Lung microvascular endothelial cell (primary cell): ENCODE data around the gene ECT2L. TPM values are rescaled to one million over a fixed set of nuclear protein-coding genes. Genes with fewer than 3 reads are reported as not detected.
A peak's percentile ranks its signal among the peaks of the same experiment; 100 is the strongest.

Experiments used
- DNase-seq, 2 donors: peaks; one replicate each; pipeline versions ENCODE4 v3.0.0 to v3.0.0-alpha.2; 2010; ENCODE audit warnings: low read depth in 2 of 2
- total RNA-seq: library from RNA; depleted of rRNA; stranded (reverse); fragments of >200 nt; gene quantifications from 2 replicates; pipeline ENCODE4 v1.2.1, GENCODE V29; 2014

Gene ECT2L, protein sequence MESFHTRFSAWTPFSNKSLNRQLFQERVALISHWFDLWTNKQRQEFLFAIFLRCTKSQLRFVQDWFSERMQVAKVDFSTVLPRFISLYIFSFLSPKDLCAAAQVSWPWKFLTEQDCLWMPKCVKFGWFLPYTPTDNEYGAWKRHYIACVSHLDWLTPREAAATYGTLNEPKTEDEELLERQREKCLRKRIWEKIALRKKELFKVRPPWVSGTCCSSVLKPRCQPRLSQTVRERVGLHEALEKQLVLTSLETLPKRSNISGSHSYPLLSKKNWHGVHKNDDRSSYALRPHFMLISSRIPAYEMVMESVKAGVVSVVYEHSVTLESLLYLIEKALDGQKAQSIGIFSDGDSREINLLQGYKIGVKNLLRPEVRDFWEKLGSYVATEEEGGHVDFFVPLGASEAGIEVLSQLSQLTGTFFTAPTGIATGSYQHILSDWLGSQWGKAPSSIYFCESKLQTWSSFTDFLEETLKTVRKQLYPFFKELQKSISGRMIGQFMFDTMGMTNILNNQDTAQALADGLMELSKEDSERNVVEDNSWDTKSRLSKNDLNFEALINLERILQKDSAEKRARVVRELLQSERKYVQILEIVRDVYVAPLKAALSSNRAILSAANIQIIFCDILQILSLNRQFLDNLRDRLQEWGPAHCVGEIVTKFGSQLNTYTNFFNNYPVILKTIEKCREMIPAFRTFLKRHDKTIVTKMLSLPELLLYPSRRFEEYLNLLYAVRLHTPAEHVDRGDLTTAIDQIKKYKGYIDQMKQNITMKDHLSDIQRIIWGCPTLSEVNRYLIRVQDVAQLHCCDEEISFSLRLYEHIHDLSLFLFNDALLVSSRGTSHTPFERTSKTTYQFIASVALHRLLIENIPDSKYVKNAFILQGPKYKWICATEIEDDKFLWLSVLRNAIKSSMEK
- total RNA-seq: under 0.01 TPM in 1 of 2 replicates, not detected in the other

DNA sequence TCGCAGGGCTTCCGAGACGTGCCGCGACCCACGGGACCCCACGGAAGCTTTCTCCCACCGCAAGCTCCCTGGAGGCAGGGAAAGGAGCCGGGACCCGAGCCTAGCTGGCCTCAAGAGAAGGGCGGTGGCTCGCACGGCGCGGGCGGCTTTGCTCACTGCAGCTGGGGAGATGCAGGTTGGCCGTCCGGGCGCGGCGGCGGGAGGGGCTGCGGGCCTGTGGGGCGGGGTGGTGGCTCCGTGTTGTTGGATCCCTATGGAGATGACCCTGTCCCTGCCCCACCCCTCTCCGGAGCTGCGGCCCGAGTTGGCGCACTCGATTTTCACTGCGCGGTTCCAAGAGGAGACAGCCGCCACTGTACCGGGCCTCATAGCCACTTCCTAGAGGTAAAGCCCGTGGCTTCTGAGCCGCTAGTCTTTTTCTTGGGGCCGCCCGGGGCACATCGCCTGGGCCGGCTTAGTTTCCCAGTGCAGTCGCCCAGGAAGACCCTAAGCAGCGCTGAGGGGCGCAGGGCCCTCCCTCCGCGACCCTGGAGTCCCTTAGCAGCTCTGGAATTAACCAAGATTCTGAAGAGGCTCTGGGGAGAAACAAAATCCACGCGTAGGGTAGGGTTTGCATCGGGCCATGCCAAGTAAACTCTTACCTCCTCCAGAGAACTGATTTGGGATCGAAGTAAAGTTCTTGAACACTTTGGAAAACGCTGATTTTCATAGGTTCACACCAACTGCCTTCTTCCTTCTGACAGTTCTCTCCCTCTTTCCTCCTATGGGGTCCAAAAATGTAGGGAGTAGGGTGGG is at the start of gene ECT2L:
ECT2L (plus strand) TSS at position 279 of the 795 bp plus-strand sequence. CDS start 17,188 bp downstream, outside the sequence.
- DNase-seq: peak; percentile 52 to 70

DNA sequence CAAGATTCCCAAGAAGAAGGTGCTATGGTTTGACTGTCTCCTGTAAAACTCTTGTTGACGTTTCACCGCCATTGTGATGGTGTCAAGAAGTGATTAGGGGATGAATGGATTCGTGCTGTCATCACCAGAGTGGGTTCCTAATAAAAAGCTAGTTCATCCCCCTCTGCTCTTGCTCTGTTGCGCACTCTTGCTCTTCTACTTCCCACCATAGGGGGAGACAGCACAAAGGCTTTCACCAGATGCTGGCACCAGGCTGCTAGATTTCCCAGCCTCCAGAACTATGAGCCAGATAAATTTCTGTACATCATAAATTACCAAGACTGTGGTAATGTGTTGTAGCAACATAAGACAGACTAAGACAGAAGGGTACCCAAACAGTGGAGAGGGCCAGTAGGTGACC is 43.9 kb upstream of the ECT2L start:
- no peak for DNase-seq

DNA sequence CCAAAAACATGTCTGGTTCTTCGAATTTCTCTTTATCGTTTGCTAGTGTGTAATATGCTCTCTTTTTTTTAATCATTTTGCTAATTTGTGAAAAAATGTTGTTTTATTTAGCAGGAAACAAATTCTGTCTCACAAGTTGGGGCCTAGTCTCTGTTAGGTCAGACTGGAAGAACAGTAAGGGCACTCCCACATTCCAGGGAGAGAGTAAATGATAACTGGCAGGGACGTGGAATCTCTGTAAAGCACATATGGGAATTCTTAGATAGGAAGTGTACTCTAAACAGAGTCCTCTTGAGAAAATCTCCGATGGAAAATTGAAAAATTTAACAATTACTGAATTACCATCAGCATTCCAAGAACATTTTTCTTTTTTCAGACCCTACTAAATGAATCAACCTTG is 38.8 kb upstream of the ECT2L start:
- no peak for DNase-seq

DNA sequence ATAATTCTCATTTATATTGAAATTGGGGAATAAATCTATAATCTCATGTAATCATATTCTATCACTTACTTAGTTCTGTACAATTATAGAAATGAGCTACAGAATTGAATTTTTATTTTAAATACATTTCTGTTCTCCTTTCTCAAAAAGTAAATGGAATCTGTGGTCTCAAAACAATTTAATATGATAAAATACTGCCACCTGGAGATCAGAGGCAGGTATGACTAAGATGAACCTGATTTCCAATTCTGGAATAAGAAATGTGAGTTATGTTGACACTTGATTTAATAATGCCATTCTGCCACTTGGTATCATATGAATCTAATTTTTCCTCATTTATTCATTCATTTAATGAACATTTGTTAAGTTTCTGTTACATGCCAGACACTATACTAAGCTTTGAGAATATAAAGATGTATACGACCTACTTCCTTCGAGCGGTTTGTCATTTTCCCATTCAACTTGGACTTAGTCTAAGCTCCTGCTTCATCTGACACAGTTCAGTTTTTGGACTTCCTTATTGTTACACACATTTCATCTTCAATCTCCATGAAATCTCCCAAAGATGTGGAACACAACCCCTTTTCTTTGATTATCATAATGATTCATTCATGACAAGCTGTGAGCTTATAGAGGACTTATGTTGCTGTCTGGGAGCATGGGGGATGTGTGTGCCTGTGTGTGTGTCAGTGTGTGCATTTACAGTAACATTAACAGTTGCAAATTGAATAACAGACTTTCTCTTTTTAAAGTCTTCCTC is 29.8 kb upstream of the ECT2L start:
- DNase-seq: peak; percentile 62 to 71

DNA sequence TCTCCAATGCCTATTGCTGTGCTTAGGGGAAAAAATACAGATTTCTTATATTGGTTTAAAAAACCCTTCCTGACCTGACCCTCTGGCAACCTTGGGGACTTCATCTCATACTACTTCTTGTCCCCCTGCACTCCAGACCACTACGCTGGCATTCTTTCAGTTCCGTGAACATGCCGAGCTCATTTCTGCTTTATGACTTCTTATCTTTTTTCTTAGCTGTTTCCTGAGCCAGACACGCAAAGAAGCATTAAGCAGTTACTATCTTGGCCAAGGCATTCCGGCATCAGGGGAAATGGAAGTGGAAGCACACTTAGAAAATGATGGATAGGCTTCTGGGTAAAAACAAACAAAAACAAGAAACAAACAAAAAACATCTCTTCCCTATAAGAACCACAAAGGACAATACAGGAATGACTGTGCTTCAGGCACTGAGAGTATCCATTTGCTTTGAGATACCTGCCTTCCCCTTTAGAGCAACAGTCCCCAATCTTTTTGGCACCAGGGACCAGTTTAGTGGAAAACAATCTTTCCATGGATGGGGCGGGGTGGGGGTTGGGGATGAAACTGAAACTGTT is 26.7 kb upstream of the ECT2L start:
- peak in 1 of 2 donors; percentile 72 for DNase-seq

DNA sequence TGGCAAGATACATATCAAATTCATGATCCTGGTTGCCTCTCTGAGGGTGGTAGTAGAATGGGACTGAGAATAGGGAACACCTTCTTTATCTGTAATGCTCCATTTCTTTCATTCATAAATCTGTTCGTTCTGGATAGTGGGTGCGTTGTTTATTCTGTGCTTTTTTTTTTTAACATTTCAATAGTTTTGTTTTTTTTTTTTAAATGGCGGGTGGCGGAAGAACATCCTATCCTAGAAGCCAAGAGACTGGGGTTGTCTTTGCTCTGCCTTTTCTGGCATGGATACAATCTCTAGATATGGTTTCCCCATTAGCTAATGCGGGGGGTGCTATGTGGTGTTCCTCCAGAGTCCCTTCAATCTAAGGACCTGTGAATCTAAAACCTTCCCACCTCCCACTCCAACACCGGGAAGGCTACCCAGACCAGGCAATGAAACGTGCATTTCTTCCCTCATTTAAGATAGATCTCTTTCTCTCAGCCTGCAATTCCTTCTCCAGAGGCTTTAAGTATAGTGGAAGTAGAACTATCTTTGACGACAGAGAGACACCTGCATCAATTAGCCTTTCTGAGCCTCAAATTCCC is 23.2 kb upstream of the ECT2L start:
- no peak for DNase-seq

DNA sequence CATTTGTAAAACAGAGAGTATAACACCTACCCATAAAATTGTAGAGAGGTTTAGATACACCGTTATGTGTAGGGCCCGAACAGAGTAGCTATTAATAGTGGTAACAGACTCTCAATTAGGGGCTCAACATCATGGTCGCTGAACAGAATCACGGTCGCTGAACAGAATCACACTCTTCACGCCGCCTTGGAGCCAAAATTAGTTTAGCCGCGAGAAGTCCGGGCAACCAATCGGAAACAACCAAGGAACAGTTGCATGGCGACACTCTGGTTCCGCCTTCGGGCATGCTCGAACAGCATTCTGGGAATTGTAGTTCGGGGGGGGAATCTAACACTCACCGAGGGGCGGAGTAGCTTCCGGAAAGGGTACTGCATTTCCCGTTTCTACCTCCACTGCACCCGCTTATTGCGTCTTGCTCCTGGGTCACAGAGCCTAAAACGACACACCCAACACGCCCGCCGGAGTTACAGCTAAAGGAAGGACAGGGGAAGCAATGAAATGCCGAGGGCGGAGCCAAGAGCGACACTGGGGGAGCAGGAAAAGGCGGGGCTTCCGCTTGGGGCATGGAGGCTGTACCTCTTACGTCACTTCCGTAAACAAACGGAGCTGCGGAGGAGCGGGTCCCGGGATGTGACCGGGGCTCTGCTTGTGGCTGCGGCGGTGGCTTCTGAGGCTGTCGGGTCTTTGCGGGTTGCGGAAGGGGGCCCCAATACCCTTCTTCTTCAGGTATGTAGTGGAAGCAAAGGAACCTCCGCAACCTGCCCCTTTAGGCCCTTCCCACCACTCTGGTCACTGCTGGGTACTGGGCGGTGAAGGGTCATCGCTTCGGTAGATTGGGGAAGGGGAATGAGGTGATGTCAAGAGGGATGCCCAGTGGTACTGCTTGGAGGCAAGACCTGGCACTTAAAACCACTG is 22.5 kb upstream of the ECT2L start, which contains the start of gene CCDC28A:
CCDC28A (plus strand) TSS at position 593 of the 915 bp plus-strand sequence. CDS start 2,352 bp downstream, outside the sequence.
- DNase-seq: peak; percentile 96

DNA sequence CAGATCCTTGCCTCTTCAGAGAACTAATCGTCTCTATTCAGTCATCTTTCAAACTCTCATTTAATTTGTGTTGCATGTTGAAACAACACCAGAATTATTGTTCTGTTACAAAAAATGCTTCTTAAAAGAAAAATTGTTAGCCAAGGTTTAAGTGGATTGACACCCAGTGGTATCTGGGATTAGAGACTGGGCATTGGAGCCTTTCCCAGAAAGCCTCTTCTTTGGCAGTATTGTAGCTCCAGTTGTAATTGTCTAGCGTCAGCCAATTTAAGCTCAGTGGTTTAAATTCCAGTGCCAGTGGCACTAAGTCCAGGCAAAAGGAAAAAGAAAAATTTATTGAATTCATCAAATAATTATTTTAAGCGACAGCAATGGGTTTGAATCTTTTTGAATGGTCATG is 21.5 kb upstream of the ECT2L start:
- DNase-seq: peak in 1 of 2 donors; percentile 30

DNA sequence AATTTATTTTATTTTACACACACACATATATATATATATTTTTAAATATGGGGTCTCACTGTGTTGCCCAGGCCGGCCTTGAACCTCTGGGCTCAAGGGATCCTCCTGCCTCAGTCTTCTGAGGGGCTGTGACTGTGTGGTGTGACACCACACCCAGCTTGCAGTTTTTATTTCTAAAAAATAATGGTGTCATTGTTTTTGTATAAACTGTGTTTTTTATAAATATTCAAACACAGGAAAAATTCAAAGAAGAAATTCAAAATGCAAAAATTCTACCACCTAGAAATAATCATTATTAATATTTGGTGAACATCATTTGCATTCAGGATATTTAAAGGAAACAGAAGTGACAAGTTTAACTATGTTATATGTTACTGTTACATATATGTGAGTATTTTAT is 19.2 kb upstream of the ECT2L start:
- no peak for DNase-seq

DNA sequence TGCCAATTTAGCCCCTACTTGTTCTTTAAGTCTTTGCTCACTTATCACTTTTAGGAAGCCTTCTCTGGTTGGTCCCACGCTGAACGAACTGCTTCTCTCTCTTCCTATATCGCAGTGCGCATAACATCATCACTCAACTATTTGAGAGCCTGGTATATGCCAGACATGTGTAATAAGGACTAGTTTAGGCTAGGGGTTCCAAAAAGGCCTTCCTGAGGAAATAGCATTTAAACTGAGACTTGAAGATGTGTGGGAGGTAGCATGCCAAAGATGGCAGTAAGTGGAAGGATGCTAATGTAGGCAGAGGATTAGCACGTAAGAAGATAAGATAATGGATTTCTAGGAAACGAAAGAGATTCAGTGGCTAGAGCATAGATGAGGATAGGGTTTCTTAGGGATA is 17.6 kb upstream of the ECT2L start:
- no peak for DNase-seq

DNA sequence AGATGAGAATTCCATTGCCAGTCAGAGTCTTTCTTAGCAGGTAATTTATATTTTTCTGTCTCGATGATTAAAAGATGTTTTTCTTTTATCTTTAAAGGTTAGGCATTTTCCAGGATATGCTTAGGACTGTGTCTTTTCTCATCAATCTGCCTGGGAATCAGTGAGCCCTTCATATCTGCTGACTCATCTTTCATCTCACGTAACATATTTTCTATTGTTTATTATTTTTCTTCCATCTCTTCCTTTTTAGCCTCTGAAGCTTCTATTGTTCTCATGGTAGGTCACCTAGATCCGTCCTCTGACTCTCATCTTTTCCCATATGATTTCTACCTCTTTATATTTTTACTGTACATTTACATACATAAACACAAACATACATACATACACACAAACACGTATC is 13.6 kb upstream of the ECT2L start:
- DNase-seq: peak; percentile 55 to 69

DNA sequence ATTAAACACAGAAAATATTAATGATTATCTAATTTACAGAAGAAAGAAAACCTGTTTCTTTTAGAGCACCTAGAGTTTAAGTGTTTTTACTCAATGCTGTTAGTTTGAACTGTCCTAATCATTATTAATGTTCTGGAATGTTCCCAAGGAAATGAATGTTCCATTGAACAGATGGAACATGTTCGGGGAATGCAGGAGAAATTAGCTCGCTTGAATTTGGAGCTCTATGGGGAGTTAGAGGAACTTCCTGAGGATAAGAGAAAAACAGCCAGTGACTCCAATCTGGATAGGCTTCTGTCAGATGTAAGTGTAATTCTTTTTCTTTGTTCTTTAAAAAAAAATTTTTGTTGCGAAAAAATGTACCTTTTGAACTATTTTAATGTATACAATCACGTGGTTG is 10.8 kb upstream of the ECT2L start:
- peak; percentile 28 to 45 for DNase-seq

DNA sequence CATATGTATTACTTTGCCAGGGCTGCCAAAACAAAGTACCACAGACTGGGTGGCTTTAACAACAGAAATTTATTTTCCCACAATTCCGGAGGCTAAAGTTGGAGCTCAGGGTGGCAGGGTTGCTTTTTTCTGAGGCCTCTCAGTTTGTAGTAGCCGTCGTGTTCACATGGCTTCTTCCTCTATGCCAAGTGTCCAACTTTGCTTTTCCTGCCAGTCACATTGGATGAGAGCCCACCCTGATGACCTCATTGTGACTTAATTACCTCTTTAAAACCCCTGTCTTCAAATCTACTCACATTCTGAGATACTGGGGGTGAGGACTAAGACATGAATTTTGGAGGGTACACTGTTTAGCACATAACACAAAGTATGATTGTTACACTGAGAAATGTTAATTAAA is 9.9 kb upstream of the ECT2L start:
- DNase-seq: peak; percentile 33 to 51

DNA sequence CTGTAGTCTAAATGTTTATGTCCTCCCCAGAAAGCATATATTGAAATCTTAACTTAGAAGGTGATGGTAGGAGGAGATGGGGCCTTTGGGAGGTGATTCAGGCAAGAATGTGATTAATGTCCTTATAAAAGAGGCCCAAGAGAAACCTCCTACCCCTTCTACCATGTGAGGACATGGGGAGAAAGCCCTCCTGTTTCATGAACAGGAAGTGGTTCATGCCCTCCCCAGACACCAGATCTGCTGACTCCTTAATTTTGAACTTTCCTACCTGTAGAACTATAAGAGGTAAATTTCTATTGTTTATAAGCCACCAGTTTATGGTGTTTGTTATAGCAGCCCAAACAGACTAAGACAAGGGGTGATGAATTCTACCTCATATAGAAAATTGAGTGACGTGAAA is 8.7 kb upstream of the ECT2L start:
- no peak for DNase-seq

DNA sequence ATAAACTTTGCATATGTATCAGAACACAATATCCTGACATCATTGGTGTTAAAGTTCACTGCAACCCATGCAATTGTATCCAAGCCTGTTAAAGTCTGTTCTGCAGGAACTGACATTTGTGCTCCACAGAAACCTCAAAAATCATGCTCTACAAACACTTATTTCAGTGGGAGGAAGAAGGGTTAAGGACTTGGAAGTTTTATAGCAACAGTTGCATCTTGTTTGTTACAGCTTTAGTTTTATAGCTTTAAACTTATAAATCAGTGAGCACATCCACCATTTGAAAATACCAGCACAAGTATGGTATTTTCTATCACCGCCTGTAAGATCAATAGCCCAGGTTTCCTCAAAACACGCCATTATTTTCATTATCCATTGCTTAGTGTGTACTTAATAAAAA is 884 bp downstream of the ECT2L start:
- DNase-seq: no peak

DNA sequence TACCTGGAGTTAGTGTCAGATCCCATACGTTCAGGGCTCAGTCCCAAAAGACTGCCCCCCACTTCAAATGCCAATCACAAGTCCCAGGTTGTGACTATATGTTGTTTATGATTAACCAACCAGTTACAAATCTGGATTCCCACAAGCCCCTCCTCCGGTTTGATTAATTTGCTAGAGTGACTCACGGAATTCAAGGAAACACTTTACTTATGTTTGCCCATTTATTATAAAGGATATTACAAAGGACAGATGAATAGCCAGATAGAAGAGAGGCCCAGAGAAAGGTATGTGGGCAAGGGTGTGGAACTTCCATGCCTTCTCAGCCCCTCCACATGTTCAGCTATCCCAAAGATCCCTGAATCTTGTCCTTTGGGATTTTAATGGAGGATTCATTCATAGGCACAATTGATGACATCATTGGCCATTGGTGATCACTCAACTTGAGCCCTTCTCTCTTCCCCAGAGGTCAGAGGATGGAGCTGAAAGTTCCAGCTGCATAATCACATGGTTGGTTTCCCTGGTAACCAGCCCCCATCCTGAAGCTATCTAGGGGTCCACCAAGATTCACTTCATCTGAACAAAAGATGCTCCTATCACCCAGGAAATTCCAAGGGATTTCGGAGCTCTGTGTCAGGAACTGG is 2.0 kb downstream of the ECT2L start:
- DNase-seq: peak in 1 of 2 donors; percentile 27

DNA sequence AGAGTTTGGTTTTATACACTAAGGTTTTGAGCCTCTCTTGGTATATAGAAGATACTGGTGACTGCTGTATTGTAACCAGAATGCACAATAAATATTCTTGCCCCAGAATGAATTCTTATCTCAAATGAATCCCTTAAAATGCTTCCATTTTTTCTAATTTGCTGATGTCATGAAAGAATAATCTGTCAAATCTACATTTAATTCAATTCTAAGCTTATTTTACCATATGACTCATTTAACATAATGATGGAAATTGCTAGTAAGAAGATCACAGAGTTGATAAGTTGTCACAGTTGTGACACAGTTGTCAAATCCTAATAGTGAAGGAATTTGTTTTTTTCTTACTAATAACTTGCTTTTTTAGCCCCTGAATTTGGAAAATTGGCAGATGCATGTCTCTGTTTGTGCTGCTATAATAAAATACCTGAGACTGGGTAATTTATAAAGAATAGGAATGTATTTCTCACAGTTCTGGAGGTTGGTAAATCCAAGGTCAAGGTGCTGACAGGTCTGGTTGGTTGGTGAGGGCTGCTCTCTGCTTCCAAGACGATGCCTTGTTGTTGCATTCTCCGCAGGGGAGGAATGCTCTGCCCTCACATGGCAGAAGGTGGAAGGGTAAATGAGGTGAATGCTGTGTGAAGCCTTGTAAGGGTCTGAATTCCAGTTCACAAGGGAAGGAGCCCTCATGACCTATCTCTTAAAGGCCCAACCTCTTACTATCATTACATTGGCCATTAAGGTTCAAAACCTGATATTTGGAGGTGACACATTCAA is 4.7 kb downstream of the ECT2L start:
- peak in 1 of 2 donors; percentile 61 for DNase-seq

DNA sequence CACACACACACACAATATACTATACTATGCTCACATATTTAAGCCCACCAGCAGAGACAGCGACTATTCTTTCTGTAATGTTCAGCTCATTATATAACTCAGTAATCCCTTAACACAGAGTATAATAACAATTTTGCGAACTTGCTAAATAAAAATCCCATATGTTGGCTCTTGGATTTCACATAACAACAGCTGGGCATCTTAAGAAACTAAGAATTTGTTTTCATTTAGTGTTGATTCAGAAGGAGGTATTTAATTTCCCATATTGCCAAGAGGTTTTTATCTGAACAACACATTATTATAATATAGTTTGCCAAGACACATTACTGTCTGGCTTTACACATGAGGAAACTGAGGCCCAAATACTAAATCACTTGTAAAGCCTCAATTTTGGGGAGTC is 7.4 kb downstream of the ECT2L start:
- DNase-seq: no peak
